ENCODE measurements around the gene KRTAP10-3. TPM values are rescaled to one million over a fixed set of nuclear protein-coding genes. Genes with fewer than 3 reads are reported as not detected.

Gene KRTAP10-3
- total and polyA plus RNA-seq, 7 donors: not detected

GRCh38 chr21:44508711-44509445, 49.7 kb downstream of the KRTAP10-3 start:
- no peak for DNase-seq
- TF ChIP-seq CTCF (IDR thresholded peaks at IDR 0.05): no peak
- H3K27me3 ChIP-seq (ENCODE audit: insufficient read depth in 3 of 3, low read length in 2 of 3): peaks cover 0 to 59% (median 15%) of the 10 kb centered on the region in 3 donors

GRCh38 chr21:44508426-44508710, 50.2 kb downstream of the KRTAP10-3 start:
- H3K4me1 ChIP-seq: no peaks in the 10 kb centered on the region
- H3K27me3 ChIP-seq (ENCODE audit: insufficient read depth in 3 of 3, low read length in 2 of 3): peaks cover 0 to 59% (median 15%) of the 10 kb centered on the region in 3 donors
- H3K36me3 ChIP-seq (ENCODE audit: insufficient read depth in 1 of 2, low read depth in 1 of 2): no peaks in the 10 kb centered on the region
- no peak overlapping the region for H3K4me3 ChIP-seq
- WGBS, 3 donors: 64 to 74% (median 71%) methylated on average over 9 of the region's 9 CpGs
- DNase-seq (no peak), ATAC-seq (no peak)
- intact Hi-C loops (cut with DNase I): no loop called here
- no peak overlapping the region for H3K27ac ChIP-seq
- no peaks in the 10 kb centered on the region for H3K9me3 ChIP-seq
- TF ChIP-seq CTCF (IDR thresholded peaks at IDR 0.05): no peak

More at GRCh38 chr21:44508711-44509445, 49.7 kb downstream of the KRTAP10-3 start:
- no peak for ATAC-seq
- no peaks in the 10 kb centered on the region for H3K4me1 ChIP-seq
- H3K27ac ChIP-seq: no peak overlapping the region
- WGBS, 3 donors: 54 to 61% (median 57%) methylated on average over 30 of the region's 30 CpGs
- H3K4me3 ChIP-seq: no peak overlapping the region
- intact Hi-C loops (cut with DNase I): no loop called here
- H3K9me3 ChIP-seq: no peaks in the 10 kb centered on the region
- no peaks in the 10 kb centered on the region for H3K36me3 ChIP-seq (ENCODE audit: insufficient read depth in 1 of 2, low read depth in 1 of 2)

Other genes with a start within 250 kb of the KRTAP10-3 start
- gene CFAP410, start 219.4 kb downstream of the KRTAP10-3 start, total RNA-seq: 10 to 100 TPM in 2 of 4 donors, 1 to 10 TPM in 2; 8.3 to 10.5 (median 9.7) TPM
- gene CFAP410, start 219.4 kb downstream of the KRTAP10-3 start, polyA plus RNA-seq: 10 to 100 TPM in 2 of 3 donors, 1 to 10 TPM in 1; 9.9 to 13.7 (median 10.1) TPM
- gene TRPM2, start 205.2 kb downstream of the KRTAP10-3 start, total RNA-seq: 1 to 10 TPM in 1 of 4 donors, under 1 TPM in 3; 0.69 to 1.7 (median 0.84) TPM
- under 1 TPM; 0.08 to 0.76 (median 0.31) TPM for gene TRPM2, start 205.2 kb downstream of the KRTAP10-3 start, polyA plus RNA-seq
- gene LRRC3, start 103.3 kb downstream of the KRTAP10-3 start, total RNA-seq: 1 to 10 TPM in 1 of 4 donors, under 1 TPM in 3; 0.13 to 1.1 (median 0.23) TPM
- under 1 TPM; 0.08 to 0.29 (median 0.08) TPM for gene LRRC3, start 103.3 kb downstream of the KRTAP10-3 start, polyA plus RNA-seq
- gene KRTAP10-1, start 18.6 kb downstream of the KRTAP10-3 start, total RNA-seq: not detected
- not detected for gene KRTAP10-1, start 18.6 kb downstream of the KRTAP10-3 start, polyA plus RNA-seq
- gene KRTAP10-2, start 7.3 kb downstream of the KRTAP10-3 start, total RNA-seq: not detected
- not detected for gene KRTAP10-2, start 7.3 kb downstream of the KRTAP10-3 start, polyA plus RNA-seq
- not detected for gene KRTAP10-4, start 14.9 kb upstream of the KRTAP10-3 start, total RNA-seq
- not detected for gene KRTAP10-4, start 14.9 kb upstream of the KRTAP10-3 start, polyA plus RNA-seq
- gene KRTAP10-5, start 21.8 kb upstream of the KRTAP10-3 start, total RNA-seq: not detected
- not detected for gene KRTAP10-5, start 21.8 kb upstream of the KRTAP10-3 start, polyA plus RNA-seq
- not detected for gene KRTAP10-6, start 33.7 kb upstream of the KRTAP10-3 start, total RNA-seq
- not detected for gene KRTAP10-6, start 33.7 kb upstream of the KRTAP10-3 start, polyA plus RNA-seq
- not detected for gene KRTAP10-7, start 41.8 kb upstream of the KRTAP10-3 start, total RNA-seq
- not detected for gene KRTAP10-7, start 41.8 kb upstream of the KRTAP10-3 start, polyA plus RNA-seq
- gene KRTAP10-8, start 53.3 kb upstream of the KRTAP10-3 start, total RNA-seq: not detected
- not detected for gene KRTAP10-8, start 53.3 kb upstream of the KRTAP10-3 start, polyA plus RNA-seq
- not detected for gene KRTAP10-9, start 68.3 kb upstream of the KRTAP10-3 start, total RNA-seq
- not detected for gene KRTAP10-9, start 68.3 kb upstream of the KRTAP10-3 start, polyA plus RNA-seq
- gene KRTAP10-10, start 78.6 kb upstream of the KRTAP10-3 start, total RNA-seq: not detected
- not detected for gene KRTAP10-10, start 78.6 kb upstream of the KRTAP10-3 start, polyA plus RNA-seq
- gene KRTAP10-11, start 87.6 kb upstream of the KRTAP10-3 start, total RNA-seq: not detected
- gene KRTAP10-11, start 87.6 kb upstream of the KRTAP10-3 start, polyA plus RNA-seq: not detected
- gene KRTAP12-4, start 95.9 kb upstream of the KRTAP10-3 start, total RNA-seq: not detected
- gene KRTAP12-4, start 95.9 kb upstream of the KRTAP10-3 start, polyA plus RNA-seq: not detected
- gene KRTAP12-3, start 99.1 kb upstream of the KRTAP10-3 start, total RNA-seq: not detected
- gene KRTAP12-3, start 99.1 kb upstream of the KRTAP10-3 start, polyA plus RNA-seq: not detected
- gene KRTAP12-2, start 108.1 kb upstream of the KRTAP10-3 start, total RNA-seq: not detected
- not detected for gene KRTAP12-2, start 108.1 kb upstream of the KRTAP10-3 start, polyA plus RNA-seq
- gene KRTAP12-1, start 123.4 kb upstream of the KRTAP10-3 start, total RNA-seq: not detected
- gene KRTAP12-1, start 123.4 kb upstream of the KRTAP10-3 start, polyA plus RNA-seq: not detected
- not detected for gene KRTAP10-12, start 138.4 kb upstream of the KRTAP10-3 start, total RNA-seq
- gene KRTAP10-12, start 138.4 kb upstream of the KRTAP10-3 start, polyA plus RNA-seq: not detected
- gene TSPEAR, start 152.8 kb upstream of the KRTAP10-3 start, total RNA-seq: not detected
- not detected for gene TSPEAR, start 152.8 kb upstream of the KRTAP10-3 start, polyA plus RNA-seq
- 10 to 100 TPM; 64.9 to 93.8 (median 81.7) TPM for gene UBE2G2, start 243.0 kb upstream of the KRTAP10-3 start, total RNA-seq
- 10 to 100 TPM; 39.0 to 72.8 (median 55.3) TPM for gene UBE2G2, start 243.0 kb upstream of the KRTAP10-3 start, polyA plus RNA-seq

All from psoas muscle (tissue), 8 donors.